HPDE6-E6E7 (cell line): ENCODE data around the gene NCAPD2.
A peak's percentile ranks its signal among the peaks of the same experiment; 100 is the strongest.
"Not testable (repeated sequence)": the region's sequence is repeated elsewhere in the genome, so short reads cannot be mapped to it uniquely, and the experiment has no call there.

Source experiments
- DNase-seq: peaks from one replicate; pipeline ENCODE4 v3.0.0; 2011; ENCODE audit warnings: missing footprints; ENCODE audit errors: extremely low spot score

Gene NCAPD2

GRCh38 chr12:6533923-6534694 lies 40.2 kb downstream of the NCAPD2 start, which contains the start of gene GAPDH:
GAPDH (plus strand) TSS chr12:6534517; CDS start chr12:6534833, 316 bp downstream.
- peak; percentile 92 for DNase-seq

DNA sequence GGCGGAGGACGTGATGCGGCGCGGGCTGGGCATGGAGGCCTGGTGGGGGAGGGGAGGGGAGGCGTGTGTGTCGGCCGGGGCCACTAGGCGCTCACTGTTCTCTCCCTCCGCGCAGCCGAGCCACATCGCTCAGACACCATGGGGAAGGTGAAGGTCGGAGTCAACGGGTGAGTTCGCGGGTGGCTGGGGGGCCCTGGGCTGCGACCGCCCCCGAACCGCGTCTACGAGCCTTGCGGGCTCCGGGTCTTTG lies 40.7 kb downstream of the NCAPD2 start:
- no peak for DNase-seq

DNA sequence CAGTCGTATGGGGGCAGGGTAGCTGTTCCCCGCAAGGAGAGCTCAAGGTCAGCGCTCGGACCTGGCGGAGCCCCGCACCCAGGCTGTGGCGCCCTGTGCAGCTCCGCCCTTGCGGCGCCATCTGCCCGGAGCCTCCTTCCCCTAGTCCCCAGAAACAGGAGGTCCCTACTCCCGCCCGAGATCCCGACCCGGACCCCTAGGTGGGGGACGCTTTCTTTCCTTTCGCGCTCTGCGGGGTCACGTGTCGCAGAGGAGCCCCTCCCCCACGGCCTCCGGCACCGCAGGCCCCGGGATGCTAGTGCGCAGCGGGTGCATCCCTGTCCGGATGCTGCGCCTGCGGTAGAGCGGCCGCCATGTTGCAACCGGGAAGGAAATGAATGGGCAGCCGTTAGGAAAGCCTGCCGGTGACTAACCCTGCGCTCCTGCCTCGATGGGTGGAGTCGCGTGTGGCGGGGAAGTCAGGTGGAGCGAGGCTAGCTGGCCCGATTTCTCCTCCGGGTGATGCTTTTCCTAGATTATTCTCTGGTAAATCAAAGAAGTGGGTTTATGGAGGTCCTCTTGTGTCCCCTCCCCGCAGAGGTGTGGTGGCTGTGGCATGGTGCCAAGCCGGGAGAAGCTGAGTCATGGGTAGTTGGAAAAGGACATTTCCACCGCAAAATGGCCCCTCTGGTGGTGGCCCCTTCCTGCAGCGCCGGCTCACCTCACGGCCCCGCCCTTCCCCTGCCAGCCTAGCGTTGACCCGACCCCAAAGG lies 41.2 kb downstream of the NCAPD2 start:
- no peak for DNase-seq

DNA sequence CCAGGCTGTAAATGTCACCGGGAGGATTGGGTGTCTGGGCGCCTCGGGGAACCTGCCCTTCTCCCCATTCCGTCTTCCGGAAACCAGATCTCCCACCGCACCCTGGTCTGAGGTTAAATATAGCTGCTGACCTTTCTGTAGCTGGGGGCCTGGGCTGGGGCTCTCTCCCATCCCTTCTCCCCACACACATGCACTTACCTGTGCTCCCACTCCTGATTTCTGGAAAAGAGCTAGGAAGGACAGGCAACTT lies 41.7 kb downstream of the NCAPD2 start:
- DNase-seq = no peak

DNA sequence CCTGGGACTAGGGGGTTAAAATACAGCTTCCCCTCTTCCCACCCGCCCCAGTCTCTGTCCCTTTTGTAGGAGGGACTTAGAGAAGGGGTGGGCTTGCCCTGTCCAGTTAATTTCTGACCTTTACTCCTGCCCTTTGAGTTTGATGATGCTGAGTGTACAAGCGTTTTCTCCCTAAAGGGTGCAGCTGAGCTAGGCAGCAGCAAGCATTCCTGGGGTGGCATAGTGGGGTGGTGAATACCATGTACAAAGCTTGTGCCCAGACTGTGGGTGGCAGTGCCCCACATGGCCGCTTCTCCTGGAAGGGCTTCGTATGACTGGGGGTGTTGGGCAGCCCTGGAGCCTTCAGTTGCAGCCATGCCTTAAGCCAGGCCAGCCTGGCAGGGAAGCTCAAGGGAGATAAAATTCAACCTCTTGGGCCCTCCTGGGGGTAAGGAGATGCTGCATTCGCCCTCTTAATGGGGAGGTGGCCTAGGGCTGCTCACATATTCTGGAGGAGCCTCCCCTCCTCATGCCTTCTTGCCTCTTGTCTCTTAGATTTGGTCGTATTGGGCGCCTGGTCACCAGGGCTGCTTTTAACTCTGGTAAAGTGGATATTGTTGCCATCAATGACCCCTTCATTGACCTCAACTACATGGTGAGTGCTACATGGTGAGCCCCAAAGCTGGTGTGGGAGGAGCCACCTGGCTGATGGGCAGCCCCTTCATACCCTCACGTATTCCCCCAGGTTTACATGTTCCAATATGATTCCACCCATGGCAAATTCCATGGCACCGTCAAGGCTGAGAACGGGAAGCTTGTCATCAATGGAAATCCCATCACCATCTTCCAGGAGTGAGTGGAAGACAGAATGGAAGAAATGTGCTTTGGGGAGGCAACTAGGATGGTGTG lies 42.3 kb downstream of the NCAPD2 start:
- no peak for DNase-seq

DNA sequence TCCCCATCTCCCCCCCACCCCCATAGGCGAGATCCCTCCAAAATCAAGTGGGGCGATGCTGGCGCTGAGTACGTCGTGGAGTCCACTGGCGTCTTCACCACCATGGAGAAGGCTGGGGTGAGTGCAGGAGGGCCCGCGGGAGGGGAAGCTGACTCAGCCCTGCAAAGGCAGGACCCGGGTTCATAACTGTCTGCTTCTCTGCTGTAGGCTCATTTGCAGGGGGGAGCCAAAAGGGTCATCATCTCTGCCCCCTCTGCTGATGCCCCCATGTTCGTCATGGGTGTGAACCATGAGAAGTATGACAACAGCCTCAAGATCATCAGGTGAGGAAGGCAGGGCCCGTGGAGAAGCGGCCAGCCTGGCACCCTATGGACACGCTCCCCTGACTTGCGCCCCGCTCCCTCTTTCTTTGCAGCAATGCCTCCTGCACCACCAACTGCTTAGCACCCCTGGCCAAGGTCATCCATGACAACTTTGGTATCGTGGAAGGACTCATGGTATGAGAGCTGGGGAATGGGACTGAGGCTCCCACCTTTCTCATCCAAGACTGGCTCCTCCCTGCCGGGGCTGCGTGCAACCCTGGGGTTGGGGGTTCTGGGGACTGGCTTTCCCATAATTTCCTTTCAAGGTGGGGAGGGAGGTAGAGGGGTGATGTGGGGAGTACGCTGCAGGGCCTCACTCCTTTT lies 43.1 kb downstream of the NCAPD2 start:
- DNase-seq = no peak

- not testable (repeated sequence) for DNase-seq
Observed at GRCh38 chr12:6537580-6538419, 43.9 kb downstream of the NCAPD2 start.

DNA sequence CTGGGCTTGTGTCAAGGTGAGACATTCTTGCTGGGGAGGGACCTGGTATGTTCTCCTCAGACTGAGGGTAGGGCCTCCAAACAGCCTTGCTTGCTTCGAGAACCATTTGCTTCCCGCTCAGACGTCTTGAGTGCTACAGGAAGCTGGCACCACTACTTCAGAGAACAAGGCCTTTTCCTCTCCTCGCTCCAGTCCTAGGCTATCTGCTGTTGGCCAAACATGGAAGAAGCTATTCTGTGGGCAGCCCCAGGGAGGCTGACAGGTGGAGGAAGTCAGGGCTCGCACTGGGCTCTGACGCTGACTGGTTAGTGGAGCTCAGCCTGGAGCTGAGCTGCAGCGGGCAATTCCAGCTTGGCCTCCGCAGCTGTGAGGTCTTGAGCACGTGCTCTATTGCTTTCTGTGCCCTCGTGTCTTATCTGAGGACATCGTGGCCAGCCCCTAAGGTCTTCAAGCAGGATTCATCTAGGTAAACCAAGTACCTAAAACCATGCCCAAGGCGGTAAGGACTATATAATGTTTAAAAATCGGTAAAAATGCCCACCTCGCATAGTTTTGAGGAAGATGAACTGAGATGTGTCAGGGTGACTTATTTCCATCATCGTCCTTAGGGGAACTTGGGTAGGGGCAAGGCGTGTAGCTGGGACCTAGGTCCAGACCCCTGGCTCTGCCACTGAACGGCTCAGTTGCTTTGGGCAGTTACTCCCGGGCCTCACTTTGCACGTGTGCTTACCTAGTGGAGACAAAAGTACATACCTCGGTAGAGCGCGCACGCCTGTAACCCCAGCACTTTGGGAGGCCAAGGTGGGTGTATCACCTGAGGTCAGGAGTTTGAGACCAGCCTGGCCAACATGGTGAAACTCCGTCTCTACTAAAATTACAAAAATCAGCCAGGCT lies 44.8 kb downstream of the NCAPD2 start:
- no peak for DNase-seq

GRCh38 chr12:6539314-6539682 lies 45.4 kb downstream of the NCAPD2 start:
- no peak for DNase-seq

- DNase-seq = no peak
Observed at GRCh38 chr12:6539707-6540134, 45.8 kb downstream of the NCAPD2 start.

- peak; percentile 98 for DNase-seq
Observed at GRCh38 chr12:6540181-6540877, 46.4 kb downstream of the NCAPD2 start.

DNA sequence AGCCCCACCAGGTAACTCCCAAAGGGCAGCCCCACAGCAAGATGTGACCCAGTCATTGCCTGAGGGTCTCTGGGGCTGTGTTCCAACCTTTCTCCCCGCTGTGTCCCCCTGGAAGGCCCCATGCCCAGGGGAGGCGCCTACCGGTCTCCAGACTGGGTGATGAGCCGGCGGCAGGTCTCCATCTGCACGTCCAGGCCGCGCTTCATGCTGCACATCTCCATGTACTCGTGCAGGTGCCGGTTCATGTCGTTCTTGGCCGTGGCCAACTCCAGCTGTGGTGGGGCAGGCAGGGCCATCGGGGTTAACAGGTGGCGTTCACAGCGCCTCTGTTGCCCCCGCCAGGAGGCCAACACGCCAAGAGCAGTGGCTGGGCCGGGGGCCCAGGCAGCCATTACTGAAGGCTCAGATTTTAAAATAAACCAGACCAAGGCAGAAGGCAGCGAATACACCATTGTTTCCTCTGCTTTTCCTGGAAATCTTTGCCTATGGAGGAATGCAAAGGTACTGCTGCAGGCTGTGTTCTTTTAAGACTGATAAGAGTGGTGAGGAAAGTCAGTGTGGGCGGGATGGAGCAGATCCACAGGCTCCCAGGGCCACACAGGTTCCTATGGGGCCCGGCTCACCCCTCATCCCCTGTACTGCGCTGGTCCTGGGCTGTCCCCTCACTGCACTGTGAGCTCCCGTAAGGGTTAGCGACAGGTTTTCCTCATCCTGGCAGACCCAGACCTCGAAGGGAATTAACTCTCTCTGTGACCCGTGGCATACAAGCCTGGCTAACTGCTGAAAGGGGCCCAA lies 47.7 kb downstream of the NCAPD2 start:
- no peak for DNase-seq

DNA sequence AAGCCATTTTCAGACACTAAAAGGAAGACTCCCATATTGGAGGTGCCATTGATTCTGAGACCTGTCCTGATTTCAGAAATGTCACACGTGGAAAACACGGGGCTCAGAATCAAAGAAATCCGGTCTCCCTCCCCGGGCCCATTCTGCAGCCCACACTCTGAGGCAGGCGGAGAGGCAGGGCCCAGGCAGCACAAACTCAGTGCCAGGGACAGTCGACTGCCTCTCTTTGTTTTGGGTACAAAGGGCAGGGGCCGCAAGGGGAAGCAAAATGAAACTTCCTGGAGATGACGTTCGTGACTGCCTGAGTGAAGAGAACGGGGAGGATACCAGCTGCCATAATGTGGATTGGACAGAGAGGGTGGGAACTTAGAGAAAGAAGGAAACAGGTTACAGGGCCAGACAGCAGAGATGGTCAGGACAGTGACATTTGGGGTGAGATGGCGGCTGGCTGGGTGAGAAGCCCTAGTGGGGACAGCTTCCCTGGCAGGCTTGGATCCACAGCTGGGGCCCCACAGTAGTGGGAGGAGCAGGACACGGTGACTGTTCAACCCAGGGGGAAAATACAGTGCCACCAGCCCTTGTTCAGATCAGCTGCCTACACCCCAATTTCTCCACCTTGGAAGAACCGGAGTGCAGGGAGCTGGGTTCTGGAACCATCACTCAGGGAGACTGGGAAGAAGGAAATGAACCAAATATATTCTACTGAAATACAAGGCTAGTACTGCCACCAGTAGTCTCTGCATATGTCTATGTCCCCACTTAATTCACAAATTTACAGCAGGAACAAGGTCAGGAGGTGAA lies 48.5 kb downstream of the NCAPD2 start:
- no peak for DNase-seq

DNA sequence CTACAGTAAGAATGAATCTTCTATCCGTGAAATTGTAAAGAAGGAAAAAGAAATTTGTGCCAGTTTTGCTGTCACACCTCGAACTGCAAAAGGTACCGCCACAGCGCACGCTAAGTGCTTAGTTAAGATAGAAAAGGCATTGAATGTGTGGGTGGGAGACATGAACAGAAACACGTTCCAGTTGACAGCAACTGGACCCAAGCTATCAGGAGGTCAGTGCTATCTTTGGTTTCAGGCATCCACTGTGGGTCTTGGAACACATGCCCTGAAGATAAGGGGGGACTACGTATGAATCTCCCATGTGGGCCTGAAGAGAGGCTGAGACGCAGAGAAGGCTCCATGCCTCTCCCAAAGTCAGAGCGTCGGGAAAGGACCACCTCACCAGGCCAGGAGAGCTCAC lies 52.1 kb downstream of the NCAPD2 start:
- no peak for DNase-seq

GRCh38 chr12:6547566-6547965 lies 53.7 kb downstream of the NCAPD2 start:
- DNase-seq = no peak

- DNase-seq = no peak
Observed at GRCh38 chr12:6547987-6548386, 54.1 kb downstream of the NCAPD2 start.

GRCh38 chr12:6548556-6548955 lies 54.7 kb downstream of the NCAPD2 start:
- DNase-seq = no peak
